Inferior parietal cortex (tissue), 1 donor: Measurements from ENCODE around the gene NPHP4.
A peak's percentile ranks its signal among the peaks of the same experiment; 100 is the strongest.

ENCODE experiments used
- DNase-seq: peaks from one replicate; pipeline ENCODE4 v3.0.0-alpha.2; 2016; ENCODE audit errors: extremely low spot score

Gene NPHP4

DNA sequence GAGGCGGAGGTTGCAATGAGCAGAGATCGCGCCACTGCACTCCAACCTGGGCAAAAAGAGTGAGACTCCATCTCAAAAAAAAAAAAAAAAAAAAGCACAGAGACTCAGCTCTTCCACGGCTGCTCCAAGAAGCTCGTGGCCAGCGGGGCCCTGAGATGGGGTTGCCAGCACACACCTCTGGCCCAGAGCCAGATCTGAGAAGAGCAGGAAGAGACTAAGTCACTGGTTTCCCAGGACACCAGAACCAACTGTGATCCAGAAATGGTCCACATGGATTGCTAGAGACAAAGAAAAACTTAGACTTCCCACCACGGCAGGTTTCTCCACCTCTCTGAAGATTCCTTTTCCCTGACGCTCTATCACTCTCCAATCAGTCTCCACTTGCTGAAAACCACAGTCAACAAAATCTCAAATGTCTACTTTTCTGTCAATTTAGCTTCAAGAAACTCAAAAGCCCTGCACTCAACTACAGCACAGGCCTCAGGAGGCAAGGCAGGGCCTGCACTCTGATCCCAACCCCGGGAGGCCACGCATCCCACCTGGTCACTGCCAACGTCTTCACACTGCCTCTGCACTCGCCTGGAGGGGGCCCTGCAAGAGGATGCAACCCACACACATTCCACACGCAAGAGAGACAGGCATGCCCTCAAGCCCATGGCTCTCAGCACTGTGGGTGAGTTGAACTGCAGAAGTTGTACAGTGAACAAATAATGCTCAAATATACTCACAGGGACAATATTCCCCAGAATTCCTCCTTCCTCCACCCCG lies 79.0 kb downstream of the NPHP4 start:
- DNase-seq = no peak

DNA sequence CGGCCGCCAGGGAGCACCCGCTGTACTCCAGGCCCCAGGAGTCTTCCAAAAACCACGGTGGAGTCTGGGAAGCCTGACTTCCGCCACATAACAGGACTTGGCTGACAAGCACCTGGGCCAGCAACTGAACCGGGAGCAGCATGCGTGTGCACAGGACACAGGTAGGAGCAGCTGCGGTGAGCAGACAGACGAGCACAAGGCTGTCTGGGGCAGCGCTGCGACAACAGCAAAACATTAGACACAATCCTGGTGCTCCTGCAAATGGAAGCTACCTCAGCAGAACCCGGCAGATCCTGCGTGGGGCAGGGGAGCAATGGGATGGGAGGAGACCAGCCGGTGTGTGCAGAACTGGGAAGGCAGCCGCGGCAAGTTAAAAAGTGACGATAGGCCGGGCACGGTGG lies 80.4 kb downstream of the NPHP4 start:
- DNase-seq = no peak

DNA sequence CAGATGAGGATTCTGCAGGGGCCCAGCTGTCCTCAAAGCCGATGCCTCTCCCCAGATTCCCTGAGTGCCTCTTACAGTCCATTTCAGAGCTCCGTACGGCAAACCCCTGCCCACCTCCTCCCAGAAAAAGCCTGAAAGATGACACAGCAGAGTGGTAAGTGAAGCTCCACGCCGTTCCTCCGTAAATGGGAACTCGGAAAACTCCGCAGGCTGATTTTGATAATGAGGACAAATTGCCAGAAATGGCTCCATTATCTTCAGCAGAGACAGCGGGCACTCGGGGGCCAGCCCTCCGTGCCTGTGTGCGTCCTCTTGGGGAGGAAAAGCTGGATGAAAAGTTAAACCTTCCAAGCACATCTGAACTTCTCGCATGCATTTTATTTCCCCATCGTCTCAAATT lies 81.1 kb downstream of the NPHP4 start:
- no peak for DNase-seq

DNA sequence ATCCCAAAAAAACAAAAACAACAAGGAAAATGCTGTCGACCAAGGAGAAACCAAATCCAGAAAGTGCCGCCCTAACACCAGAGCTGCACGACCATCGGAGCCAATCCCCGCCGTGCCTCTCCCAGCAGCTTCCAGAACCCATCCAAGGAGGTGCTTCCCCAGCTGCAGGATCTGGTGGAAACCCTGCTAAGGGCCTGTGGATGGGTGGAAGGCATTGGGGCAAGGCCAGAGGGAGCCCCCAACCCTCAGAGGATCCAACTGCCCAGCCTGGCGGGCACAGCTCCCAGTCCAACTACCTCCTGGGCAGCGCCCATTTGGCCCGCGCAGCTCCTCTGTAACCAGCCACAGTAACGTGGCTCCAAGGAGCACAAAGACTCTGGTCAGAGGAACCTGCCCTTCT lies 81.6 kb downstream of the NPHP4 start:
- no peak for DNase-seq

DNA sequence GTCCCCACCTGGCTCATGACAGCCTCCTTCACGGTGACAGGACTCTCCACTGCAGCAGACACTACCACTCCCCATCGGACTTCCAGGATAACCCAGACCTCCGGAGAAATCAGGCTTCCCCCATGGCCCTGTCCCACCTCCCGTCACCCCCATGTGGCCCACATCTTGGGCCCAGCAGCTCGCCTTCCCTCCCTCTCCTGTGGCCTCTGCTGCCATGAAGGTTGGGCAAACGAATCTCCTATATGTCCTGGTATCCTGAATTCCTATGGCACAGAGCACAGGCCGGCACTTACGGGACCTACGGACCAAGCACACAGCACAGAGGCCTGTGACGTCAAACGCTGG lies 82.0 kb downstream of the NPHP4 start:
- no peak for DNase-seq

DNA sequence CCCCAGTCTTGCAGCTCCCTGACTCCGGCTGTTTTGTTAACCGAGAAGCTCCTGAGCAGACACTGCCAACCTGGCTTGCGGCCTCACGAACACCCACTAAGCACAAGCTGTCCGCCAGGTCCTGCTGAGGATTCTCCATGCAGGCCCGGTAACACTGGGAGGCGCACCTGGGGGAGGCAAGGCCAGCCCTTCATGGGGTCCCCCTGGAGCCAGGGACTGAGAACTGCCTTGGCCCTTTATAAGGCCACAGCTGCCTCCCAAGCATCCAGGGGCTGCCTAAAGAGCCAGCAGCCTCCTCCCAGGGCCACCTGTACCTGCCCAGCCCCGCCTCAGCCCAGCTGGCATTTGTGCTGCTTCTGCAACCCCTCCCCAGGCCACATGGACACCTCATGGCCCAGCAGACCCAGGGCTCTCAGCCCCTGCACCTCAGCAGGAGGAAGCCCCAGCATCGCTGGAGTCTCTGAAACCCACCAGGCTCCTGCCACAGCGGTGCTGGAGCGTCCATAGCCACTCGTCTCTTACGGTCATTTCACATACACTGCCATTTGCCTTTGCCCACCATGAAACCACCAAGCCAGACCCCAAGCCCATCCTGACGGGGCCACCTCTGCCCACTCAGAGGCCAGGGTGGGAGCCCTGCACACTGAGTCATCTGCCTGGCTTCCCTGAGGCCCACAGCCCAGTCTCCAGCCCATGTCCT lies 82.5 kb downstream of the NPHP4 start:
- DNase-seq = no peak

DNA sequence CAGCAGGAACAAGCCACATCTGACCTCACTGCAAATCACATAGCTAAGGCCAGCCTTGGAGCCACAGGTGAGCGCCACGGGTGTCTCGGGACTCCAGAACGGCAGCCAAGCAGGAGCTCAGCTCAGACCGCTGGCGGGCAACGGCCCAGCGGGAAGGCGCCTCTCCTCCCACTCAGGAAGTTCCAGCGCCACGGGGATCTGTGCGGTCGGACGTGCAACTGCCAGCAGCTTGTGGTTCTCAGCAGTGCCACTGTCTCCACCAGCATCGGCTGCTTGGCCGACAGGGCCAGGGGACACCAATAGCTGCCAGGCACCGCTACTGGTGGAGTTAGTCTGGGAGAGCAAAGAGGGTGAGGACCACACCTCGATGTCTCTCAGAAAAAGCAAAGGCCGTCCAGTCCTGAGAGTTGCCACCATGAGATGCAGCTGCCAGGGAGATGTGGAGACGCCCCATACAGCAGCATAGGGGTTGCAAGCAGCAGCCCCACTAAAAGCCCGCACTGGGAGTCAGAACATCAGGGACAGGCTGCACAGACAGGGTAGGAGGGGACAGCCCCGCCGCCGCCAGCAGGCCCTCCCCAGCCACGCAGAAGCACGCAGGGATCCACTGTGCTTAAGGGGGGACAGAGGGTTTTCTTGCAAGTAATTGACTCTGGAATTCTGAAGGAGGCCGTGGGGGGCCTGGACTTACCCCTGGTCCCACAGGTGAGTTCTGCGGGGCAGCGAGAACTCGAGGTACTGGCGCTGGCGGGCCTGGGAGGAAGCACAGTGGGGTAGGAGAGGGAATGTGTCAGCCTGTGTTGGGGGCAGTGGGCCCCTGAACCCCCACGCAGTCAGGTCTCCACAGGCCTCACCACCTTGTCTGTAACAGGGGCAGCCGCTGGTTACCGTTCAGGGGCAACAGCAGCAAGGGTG lies 83.5 kb downstream of the NPHP4 start:
- no peak for DNase-seq

GRCh38 chr1:5907966-5908365 lies 84.3 kb downstream of the NPHP4 start:
- no peak for DNase-seq

GRCh38 chr1:5907386-5907785 lies 84.8 kb downstream of the NPHP4 start:
- DNase-seq = no peak

DNA sequence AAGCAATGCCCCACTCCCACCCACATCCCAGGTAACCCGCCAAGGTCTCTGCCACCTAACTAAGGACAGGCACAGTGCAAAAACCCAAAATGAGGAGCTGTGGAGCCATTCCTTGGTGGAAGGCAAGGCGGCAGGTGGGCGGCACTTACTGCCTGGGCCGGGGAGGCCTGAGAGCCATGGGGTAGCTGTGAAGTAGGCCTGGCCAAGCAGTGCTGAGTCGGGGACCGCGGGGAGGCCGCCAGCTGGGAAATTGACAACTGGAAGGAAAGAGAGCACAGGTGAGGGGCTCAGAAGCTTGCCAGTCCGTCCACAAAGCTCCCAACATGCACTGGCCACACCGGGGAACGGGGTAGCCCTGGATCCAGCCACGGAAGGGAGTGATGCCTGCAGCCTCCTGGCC lies 85.3 kb downstream of the NPHP4 start:
- no peak for DNase-seq

DNA sequence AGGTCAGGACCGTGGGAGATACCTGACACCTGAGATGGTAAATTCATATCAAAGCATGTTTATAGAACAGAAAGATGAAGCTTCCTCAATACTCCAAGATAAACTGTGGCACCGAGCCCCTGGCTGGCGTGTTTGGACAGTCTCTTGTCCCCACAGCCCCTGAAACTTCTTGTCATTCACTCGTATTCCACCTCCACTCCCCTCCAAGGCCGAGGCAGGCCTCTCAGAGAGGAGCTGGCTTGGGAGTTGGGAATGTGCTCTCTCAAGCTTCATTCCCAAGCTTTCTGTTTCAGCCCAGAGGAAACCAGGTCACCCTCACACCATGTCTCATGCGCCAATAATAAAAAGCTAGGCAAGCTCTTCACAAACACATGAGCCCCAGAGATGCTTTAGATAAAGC lies 86.1 kb downstream of the NPHP4 start:
- no peak for DNase-seq

GRCh38 chr1:5905436-5905835 lies 86.8 kb downstream of the NPHP4 start:
- DNase-seq = no peak

- DNase-seq = no peak
Measured at GRCh38 chr1:5904551-5904950, 87.7 kb downstream of the NPHP4 start.

- DNase-seq = no peak
Measured at GRCh38 chr1:5903680-5904079, 88.5 kb downstream of the NPHP4 start.

DNA sequence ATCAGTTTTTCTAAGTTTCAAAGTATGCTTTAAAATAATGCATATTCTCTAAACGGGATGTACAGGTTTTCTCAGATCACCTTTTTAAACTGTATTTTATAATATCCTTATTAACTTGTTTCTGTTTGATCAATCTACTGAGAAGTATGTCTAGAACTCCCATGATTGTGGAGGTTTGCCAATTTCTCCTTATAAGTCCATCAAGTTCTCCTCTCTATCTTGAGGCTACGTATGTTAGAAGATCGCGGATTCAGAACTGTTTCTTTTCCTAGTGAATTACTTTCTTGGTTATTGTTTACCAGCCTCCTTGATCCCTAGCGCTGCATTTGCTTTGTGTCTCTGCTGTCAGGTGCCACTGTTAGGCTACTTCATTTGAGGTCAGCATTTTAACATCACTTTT lies 89.2 kb downstream of the NPHP4 start:
- DNase-seq = no peak

DNA sequence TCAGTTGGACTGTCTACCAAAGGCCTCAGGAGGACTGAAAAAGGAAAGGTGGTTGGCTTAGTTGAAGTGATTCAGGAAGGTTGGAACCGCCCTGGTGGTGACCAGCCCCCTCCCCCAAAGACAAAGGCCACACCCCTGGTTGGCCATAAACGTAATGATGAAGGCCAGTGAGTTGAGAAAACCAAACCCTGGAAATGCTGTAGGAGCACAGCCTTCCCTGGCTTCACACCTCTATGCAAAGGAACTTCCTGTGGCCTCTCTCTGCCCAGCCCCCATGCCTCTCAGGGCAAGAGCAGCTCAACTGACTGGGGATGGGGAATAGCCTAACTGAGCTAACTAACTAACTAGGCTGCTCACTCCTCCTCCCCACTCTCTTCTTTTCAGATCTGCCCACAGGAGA lies 90.4 kb downstream of the NPHP4 start:
- no peak for DNase-seq

DNA sequence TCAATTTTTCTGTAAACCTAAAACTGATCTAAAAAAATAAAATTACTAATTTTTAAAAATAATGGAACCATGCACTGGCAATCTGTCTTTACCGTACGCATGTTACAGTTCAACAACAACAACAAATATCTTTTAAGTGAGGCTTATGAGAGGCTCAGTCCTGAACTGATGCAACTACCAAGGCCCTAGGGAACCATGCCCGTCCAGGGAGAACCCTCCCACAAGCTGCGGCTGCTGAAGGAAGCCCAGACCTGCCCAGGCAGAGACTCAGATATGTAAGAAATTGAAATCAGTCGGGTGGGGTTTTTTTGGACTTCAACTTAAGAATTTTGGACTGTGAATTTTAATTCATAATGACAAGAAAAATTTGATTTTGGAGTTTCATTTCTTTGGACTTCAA lies 91.1 kb downstream of the NPHP4 start:
- DNase-seq = no peak

DNA sequence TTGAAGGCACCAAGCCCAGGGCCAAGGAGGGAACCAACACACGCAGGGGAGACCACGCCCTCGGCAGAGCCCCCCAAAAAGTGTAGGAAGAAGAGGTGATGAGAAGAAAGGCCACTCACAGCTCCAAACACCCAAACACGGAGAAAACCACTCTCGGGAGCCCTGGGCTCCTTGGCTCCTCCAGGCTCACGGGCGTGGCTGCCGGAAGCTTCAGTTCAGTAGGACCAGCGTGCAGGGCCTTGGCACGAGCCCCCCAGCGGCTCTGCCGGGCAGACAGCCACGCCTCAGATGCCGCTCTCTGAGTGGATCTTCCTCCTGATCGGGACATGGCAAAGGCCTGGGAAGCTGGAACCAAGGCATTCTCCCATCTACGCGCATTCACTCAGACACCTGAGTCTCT lies 94.0 kb downstream of the NPHP4 start:
- no peak for DNase-seq

DNA sequence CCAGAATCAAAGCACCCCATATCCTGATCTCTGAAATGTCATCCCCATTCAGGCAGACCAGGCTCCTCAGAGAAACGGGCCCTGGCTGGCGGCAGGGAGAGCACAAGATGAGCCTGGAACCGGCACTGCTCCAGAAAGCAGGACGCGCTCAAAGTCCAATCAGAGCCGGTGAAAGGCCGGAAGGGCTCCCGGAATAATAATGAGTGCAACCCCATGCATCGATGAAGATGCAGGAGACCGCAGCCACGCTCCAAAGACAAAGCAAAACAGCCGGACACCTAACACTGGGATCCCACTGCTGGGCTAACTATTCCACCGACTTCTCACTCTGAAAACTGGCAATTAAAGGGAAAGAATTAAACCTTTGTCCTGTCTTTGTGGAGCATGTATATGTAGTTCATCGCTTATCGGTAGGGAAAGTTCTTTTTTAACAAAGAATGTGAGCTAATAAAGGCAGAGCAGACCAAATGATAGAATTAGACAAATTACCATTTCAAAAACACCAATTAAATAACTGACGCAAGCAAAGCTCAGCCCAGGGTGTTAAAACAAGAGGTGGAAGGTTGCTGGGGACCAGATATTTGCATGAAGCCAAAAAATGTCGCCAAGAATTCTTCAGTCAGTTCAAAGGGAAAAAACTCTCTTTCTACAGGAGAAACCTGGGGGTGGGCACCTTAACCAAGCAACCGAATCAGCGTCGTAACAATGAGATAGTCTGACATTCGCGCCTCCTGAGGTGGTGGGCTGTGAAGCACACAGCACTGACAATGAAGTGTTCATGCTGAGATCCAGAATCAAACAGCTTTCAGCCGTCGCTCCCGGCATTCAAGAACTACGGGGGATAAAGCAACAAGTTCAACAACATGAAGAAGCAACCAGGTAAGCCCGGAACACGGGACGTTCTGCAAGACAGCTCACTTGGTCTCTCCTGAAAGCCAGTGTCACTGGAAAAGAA lies 95.2 kb downstream of the NPHP4 start:
- peak; percentile 14 for DNase-seq

- no peak for DNase-seq
Measured at GRCh38 chr1:5895446-5896406, 96.5 kb downstream of the NPHP4 start.
